ENCODE measurements around the gene GREB1.

GREB1 gene, protein sequence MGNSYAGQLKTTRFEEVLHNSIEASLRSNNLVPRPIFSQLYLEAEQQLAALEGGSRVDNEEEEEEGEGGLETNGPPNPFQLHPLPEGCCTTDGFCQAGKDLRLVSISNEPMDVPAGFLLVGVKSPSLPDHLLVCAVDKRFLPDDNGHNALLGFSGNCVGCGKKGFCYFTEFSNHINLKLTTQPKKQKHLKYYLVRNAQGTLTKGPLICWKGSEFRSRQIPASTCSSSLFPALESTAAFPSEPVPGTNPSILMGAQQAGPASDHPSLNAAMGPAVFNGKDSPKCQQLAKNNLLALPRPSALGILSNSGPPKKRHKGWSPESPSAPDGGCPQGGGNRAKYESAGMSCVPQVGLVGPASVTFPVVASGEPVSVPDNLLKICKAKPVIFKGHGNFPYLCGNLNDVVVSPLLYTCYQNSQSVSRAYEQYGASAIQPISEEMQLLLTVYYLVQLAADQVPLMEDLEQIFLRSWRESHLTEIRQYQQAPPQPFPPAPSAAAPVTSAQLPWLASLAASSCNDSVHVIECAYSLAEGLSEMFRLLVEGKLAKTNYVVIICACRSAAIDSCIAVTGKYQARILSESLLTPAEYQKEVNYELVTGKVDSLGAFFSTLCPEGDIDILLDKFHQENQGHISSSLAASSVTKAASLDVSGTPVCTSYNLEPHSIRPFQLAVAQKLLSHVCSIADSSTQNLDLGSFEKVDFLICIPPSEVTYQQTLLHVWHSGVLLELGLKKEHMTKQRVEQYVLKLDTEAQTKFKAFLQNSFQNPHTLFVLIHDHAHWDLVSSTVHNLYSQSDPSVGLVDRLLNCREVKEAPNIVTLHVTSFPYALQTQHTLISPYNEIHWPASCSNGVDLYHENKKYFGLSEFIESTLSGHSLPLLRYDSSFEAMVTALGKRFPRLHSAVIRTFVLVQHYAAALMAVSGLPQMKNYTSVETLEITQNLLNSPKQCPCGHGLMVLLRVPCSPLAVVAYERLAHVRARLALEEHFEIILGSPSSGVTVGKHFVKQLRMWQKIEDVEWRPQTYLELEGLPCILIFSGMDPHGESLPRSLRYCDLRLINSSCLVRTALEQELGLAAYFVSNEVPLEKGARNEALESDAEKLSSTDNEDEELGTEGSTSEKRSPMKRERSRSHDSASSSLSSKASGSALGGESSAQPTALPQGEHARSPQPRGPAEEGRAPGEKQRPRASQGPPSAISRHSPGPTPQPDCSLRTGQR (N-terminal part only)

DNA sequence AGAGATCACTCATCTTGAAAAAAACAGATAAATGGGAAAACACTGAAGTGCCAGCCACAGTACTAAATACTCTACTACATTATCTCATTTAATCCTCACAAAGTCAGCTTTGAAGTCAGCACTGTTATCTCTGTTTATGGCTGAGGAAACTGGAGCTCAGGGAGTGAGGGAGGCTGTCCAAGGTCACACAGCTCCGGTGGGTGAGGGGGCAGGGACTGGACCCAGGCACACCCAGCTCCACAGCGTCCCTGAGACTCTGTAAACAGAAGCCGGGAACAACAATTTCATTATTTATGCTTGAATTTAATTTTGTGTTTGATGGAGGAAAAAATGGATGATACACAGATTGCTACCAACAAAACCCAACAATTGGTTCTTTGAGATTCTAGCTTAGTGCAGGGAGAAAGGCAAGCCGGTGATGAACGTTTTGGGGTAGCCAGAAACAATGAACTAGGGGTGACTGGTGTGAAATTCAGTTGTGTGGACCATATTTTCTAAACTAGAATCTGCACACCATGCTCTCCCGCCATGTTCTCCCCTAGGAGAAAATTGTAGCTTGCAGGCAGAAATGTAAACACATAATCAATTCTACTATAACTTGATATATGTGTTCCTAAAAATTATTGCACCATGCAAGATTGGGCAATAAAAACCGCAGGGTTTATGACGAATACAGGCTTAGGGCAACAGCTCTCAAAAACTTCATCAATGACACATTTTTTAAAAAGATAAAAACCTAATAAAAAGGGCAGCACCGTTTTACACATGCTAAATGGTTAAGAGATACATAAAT, at the start of gene GREB1:
GREB1 (plus strand) TSS at position 768 of the 793 bp plus-strand sequence. CDS start 22,570 bp downstream, outside the sequence.
- DNase-seq: no peak

DNA sequence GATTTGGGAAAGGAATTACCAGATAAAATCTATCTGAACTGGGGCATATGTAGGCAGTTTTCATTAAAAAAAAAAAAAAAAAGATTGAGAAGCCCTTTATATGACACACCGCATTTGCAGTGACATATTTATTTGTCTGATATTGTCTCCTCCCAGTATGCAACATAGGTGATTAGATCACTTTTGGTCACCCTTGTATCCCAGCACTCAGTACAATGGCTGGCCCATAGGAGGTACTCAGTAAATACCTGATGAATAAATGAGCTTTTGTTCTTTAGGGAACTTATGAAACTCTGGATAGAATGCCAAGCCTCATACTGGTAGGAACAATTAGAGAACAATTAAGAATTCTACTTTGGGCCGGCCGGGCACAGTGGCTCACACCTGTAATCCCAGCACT, 45.0 kb upstream of the GREB1 start:
- DNase-seq: no peak

DNA sequence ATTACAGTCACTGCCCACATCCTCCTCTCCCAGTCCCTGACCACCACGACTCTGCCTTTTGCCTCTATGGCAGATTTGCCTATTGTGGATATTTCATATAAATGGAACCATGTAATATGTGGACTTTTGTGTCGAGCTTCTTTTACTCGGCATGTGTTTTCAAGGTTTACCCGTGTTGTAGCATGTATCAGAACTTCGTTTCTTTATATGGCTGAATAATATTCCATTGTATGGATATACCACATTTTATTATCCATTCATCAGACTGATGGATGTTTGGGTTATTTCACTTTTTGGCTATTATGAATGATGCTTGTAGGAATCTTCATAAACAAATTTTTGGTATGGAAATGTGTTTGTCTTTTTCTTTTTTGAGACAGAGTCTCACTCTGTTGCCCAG, 43.7 kb upstream of the GREB1 start:
- DNase-seq: no peak

DNA sequence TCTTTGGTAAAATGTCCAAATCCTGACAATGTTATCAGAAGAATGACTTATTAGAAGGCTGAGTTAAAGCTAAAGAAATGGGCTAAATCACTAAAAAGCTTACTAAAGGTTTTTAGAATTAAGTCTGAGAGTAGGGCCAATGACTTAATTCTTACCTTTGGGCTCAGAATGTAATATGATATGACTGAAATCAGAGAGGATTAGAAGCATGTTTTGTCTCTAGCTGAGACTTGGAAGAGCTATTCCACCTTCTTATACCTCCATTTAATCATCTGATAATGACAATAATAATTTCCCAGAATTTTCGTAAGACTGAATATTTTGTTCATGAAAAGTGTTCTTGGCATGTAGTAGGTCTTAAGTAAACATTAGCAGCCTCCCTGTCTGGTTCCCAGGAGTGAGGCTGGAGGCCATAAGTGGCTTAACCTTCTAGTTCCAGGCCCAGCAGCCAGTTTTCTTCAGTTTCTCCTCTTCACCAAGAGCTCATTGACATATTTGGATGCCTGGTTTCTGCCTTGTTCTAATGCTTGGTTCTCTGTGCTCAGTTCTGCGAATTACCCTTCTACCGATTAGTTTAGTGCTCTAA, 42.4 kb upstream of the GREB1 start:
- no peak for DNase-seq

DNA sequence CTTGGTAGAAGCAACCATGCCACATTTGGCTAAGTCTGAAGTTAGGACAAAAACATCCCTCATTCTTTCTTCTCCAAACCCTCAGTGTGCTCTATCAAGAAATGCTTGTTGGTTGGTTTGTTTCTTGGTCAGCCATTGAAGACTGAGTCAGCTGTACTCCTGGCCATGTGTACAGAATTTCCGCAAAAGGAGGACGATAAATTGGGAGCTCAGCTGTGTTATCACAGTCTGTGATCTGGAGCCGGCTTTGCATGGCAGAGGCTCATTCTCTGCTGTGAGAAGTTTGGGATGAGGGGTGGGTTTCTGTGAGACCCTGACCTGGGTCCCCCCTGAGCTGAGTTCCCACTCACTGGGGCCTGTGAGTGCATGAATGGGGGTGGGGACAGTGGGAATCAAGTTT, 41.6 kb upstream of the GREB1 start:
- no peak for DNase-seq

DNA sequence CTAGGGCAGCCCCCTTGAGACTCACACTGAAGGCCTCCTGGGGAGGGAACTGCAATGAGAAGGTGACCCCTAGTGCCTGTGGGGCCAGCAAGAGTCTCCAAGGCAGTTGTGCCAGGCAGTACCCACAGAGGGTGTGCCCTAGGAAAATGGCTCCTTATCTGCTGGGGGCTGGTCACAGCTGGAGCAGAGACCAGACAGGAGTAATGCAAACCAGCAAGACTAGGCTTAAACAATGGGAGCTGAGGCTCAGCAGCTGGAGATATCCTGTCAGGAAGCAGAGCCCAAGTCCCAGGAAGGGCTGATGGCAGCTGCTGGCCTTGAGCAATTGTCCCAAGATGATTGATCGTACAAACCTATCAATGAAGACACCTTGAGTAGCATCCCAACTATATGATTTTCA, 41.1 kb upstream of the GREB1 start:
- no peak for DNase-seq

DNA sequence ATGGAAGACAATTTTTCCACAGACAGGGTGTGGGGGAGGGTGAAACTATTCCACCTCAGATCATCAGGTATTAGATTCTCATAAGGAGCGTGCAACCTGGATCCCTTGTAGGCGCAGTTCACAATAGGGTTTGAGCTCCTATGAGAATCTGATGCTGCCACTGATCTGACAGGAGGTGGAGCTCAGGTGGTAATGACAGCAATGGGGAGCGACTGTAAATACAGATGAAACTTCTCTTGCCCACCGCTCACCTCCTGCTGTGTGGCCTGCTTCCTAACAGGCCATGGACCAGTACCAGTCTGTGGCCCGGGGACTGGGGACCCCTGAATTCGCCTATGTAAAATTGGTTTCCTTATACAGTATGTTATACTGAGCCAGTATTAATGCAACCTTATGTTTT, 40.6 kb upstream of the GREB1 start:
- no peak for DNase-seq

DNA sequence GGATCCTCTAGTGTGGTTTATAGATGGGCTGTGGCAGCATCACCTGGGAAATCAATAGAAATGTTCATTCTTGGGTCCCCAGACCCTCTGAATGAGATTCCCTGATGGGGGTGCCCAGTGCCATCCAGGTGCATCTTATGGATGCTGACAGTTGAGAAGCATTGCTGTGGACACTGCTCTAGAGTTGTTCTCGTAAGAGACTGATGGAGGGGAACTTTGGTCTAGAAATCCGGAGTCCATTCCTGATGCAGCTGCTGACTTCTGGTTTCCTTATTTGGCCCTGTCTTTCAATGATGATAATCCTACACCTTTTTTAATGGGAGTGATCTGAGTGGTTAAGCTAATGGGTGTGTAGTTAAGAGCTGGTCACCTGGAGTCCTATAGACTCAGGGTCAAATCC, 39.5 kb upstream of the GREB1 start:
- DNase-seq: no peak

DNA sequence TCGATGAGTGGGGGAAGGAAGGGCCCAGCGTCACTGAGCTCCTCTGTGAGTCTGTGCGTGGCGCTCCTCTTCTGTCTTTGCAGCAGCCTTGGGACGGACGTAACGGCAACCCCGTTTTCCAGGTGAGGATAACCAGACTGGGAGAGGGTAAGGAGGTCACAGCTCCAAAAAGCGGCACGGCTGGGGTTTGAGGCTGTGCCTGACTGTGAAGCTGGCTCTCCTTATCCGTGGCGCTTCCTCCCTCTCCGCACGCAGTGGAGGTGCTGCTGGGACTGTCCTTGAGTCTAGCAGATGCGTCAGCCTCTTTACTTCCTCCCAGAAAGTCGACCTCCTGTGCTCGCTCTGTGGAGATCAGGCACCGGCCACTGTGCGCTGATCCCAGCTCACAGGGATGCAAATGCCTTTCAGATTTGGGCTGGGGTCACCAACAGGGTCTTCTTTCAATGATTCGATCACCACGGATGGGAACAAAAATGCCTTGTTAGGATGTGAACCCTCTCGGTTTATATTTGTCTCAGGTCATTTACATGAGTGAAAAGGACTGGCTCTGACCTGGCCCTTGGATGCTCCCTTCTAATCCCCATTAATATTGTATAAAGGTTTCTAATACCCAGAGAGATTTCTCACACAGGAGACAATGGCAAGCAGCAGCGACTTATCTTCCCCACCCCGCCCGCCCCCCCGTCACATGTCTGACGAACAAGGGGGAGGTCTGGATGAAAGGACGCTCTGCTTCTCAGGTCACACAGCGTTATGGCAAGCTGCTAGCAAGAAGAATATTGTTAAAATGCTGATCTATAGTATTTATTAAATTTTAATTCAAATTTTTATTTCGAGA, 37.8 kb upstream of the GREB1 start:
- DNase-seq: no peak

DNA sequence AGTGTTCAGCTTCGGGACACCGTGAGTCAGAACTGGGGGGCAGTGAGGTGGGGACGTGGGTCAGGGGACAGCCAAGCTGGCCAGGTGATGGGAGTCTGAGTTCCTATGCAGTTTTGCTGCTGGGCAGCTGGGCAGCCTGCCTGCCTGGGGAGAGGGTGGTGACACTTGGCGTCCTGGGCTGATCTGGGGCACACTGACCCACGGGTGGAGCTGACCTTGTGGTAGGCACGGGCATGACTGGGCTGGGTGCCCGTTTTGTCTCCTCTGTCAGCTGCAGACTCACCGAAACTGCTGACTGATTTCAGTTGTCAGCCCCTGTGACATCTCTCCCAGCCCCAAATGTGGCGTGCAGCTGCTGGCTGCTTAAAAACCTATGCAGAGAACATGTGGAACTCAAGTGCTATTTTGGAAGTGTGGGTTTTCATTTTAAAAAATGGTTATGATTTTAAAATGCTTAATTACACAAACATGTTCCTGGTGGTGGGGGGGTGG, 35.3 kb upstream of the GREB1 start:
- no peak for DNase-seq

DNA sequence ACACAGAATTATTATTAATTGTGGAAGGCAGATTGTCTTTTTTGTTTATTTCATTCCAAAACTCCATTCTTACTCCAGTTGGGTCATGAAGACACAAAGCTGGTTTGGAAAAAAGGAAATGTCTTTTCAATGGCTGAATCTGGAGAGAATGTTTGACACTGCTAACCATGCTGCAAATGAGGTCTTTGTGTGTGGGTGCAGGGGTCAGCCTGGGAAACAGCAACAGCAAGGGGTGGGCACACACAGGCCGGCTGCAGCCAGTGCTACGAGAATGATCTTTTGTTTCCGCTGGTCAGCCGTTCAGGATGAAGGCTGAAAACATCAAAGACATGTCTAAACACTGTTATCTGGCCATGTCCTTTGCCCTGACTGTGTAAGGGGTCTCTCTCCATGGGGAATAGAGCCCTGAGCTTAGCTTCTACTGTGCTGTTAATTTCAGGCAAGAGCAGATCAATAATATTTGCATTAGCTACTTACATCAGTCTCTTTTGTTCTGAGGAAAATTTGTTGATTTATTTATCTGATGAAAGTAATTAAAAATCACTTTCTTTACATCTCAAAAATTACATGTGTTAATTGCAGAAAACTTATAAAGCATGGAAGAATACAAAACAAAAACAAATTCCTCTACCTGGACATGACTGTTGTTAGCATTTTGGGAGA, 34.6 kb upstream of the GREB1 start:
- no peak for DNase-seq

DNA sequence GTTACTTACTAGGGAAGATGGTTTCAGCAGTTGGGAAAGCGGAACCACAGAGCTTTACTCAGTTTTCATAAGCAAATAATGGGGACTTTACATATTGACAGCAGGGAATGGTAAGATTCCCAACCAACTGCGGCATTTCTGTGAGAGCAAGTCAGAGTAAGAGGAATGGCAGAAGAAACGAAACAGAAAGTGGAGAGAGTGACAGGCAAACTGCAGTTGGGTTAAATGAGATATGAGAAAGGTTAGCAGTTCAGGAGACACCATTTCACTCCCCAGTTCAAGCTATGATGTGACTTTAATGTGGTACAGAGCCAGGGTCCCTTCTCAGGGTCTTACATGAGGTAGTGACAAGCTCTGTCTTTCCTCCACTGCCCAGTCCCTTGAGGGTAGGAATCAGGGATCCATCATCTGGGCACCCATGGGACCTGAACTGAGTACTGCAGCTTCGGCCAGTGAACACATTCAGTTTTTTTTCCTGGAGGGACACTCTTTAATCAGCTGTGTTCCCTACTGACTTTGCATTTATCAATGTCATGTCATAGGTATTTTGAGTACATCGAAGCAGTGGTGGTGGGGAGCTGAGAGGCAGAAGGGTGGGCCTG, 33.0 kb upstream of the GREB1 start:
- DNase-seq: no peak

DNA sequence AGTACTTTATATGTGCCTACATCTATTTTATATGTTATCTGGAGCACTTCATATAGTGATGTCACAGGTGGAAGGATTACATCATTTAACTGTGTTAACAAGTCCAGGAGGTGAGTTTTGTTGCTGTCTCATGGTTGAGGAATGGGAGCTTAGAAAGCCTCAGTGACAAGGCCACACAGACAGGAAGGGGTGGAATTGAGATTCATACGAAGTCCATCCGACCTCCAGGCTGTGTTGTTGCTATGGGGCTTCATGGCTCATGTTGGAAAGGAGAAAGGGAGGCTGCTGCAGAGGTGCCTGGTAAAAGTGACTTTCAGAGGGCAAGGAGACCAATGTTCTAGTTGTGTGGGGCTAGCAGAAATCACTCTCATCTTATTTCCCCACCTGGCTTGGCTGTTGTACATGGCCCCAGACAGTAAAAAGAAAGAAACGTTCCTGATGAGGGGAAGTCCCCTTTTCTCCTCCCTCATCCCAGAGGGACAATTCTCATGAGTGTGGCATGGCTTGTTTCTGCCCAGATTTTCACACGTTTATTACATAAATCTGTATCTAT, 31.0 kb upstream of the GREB1 start:
- DNase-seq: no peak

DNA sequence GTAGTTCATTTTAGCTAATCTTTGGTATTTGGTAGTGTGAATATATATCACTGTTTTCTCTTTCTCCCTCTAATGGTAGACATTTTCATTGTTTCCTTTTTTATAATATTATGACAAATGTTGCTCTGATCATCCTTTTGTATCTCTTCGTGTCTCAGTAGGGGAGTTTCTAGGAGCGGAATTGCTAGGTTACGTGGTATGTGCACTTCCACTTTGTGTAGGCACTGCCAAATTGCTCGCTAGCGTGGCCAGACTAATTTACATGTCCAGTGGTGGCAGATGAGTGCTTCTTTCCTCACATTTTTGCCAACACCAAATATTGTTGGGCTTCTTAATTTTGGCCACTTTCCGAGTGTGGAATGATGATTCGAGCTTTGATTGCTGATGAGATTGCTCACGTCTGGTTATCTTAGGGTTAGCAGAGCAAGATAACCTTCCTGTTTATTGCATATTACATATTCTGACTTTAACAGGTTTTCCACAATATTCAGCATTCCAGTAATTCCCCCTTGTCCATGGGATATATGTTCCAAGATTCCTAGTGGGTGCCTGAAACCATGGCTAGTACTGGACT, 30.4 kb upstream of the GREB1 start:
- no peak for DNase-seq

DNA sequence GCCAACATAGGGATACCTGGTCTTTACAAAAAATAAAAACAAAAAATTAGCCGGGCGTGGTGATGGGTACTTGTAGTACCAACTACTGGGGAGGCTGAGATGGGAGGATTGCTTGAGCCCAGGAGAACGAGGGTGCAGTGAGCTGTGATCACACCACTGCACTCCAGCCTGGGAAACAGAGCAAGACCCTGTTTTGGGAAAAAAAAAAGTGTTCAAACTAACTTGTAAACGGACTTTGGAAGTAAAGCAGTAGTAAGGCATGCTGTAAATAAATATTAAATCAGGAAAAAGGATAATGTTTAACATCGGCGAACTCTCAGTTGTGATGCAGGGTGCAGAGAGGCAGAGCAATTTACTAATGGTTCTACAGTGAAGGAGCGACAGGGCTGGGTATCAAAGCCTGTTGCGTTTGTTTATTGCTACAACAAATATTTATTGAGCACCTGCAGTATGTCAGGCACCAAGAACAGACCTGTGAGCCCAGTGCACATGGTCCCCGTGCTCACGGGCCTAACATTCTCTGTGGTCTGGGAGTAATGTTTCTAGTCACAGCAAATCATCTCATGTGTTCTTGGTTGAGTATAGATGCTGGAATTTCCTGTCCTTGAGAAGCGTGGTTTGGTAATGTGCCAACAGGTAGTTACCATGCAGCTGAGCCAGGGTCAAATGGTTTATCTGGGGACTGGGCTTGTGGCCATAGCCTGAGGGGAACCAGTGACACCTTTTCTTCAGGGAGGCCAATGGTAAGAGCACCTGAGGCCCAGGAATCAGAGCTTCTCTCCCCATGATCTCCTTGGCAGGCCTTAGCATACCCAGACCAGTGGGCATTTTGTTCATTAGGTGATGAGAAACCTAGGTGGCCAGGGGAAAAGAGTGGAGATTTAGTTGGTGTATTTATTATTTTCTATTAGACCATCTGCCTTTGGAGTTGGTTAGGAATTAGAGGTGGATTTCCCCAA, 27.9 kb upstream of the GREB1 start:
- peak; percentile 91 for DNase-seq

DNA sequence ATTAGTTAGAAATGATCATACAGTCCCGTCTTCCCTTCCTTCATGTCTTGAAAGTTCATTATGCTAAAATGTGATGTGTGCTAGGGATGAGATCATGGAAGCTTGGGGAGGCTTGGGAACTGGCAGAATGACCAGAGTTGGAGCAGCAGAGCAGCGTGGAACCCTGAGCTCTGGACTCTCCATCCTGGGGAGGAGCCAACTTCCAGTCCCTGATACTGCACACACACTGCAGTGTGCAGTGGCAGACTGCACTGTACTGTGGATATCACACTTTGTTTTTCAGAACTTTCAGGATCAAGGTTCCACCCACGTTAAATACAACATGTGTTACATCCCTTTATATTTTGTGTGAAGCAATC, 27.3 kb upstream of the GREB1 start:
- DNase-seq: no peak

DNA sequence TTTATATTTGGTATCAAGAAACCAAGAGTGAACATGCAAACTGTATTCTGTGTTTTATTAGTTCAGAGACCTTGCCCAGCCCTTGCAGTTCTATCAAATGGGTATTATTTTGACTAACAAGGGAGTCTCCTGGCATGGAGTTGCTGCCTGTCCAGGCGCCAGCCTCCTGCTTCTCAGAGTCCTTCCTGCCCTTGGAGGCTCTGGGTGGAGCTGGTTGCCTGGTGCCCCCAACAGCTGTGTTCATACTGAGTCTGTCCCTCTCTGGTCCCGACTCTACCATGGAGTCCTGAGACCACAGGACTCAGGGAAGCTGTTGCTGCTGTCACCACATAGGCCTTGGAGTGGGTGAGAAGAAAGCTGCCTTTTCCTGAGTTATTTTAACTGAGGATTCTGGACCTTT, 26.3 kb upstream of the GREB1 start:
- no peak for DNase-seq

DNA sequence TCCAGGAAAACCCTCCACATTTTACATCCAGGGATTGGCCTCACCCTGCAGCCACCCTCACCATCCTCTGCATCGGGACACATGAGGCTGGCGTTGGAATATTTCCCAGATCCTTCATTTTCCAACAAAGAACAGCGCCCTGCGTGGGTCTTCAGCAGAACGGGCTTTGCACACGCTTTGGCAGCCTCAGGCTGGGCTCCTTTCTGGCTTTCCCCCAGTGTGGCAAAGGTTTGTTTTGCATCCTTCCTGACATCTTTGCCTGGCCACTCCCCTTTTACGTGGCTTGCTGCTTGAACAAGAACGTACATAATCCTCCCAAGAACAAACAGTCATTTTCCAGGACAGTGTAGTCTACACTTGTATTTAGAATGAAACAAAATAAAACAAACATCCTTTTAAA, 25.6 kb upstream of the GREB1 start:
- DNase-seq: no peak

All from NCI-H2029 treated with DMSO at 0.1 percent for 48 hours (cell line).